ENCODE data around the gene ZNHIT3.

- TF ChIP-seq CTCF (conservative IDR thresholded peaks at IDR 0.05; ENCODE audit: low read length) = no peak
- no peak for TF ChIP-seq EZH2phosphoT487 (IDR thresholded peaks at IDR 0.05; ENCODE audit: borderline replicate concordance)
Observed at GRCh38 chr17:36510636-36511035, 24.2 kb downstream of the ZNHIT3 start.
